ENCODE results near the gene RNF26. TPM values are rescaled to one million over a fixed set of nuclear protein-coding genes. Genes with fewer than 3 reads are reported as not detected.

RNF26 gene
- total RNA-seq, 1 donor from 2014 or later, result 30.2 TPM

- Mint-ChIP-seq H3K4me1 (ENCODE audit: unreplicated experiment) (peaks cover 8% of the 10 kb centered on the region), H3K9me3 (ENCODE audit: unreplicated experiment) (no peaks in the 10 kb centered on the region), H3K36me3 (ENCODE audit: unreplicated experiment) (no peaks in the 10 kb centered on the region), H3K4me3 (ENCODE audit: unreplicated experiment) (no peak overlapping the region), H3K27ac (ENCODE audit: unreplicated experiment) (no peak overlapping the region), H3K27me3 (ENCODE audit: unreplicated experiment) (peaks cover 6% of the 10 kb centered on the region)
- no peak for TF ChIP-seq CTCF (IDR thresholded peaks at IDR 0.05)
- peak; percentile 77 for DNase-seq (ENCODE audit: extremely low spot score, unreplicated experiment)
Observed at GRCh38 chr11:119377961-119378667, 43.8 kb downstream of the RNF26 start.

GRCh38 chr11:119378851-119379465, 44.6 kb downstream of the RNF26 start:
- DNase-seq (ENCODE audit: extremely low spot score, unreplicated experiment), result peak; percentile 75
- Mint-ChIP-seq H3K27me3 (ENCODE audit: unreplicated experiment) (peaks cover 6% of the 10 kb centered on the region), H3K9me3 (ENCODE audit: unreplicated experiment) (no peaks in the 10 kb centered on the region), H3K36me3 (ENCODE audit: unreplicated experiment) (no peaks in the 10 kb centered on the region), H3K4me1 (ENCODE audit: unreplicated experiment) (peaks cover 8% of the 10 kb centered on the region), H3K4me3 (ENCODE audit: unreplicated experiment) (no peak overlapping the region), H3K27ac (ENCODE audit: unreplicated experiment) (no peak overlapping the region)
- TF ChIP-seq CTCF (IDR thresholded peaks at IDR 0.05), result no peak

GRCh38 chr11:119380160-119380826, 46.0 kb downstream of the RNF26 start:
- no peak for TF ChIP-seq CTCF (IDR thresholded peaks at IDR 0.05)
- Mint-ChIP-seq H3K36me3 (ENCODE audit: unreplicated experiment) (no peaks in the 10 kb centered on the region), H3K9me3 (ENCODE audit: unreplicated experiment) (no peaks in the 10 kb centered on the region), H3K4me1 (ENCODE audit: unreplicated experiment) (peaks cover 8% of the 10 kb centered on the region), H3K27ac (ENCODE audit: unreplicated experiment) (no peak overlapping the region), H3K4me3 (ENCODE audit: unreplicated experiment) (no peak overlapping the region), H3K27me3 (ENCODE audit: unreplicated experiment) (peaks cover 6% of the 10 kb centered on the region)
- peak; percentile 83 for DNase-seq (ENCODE audit: extremely low spot score, unreplicated experiment)

- no peak for DNase-seq (ENCODE audit: extremely low spot score, unreplicated experiment)
- H3K27me3 Mint-ChIP-seq (ENCODE audit: unreplicated experiment), result peaks cover 6% of the 10 kb centered on the region
- TF ChIP-seq CTCF (IDR thresholded peaks at IDR 0.05), result no peak
- no peaks in the 10 kb centered on the region for H3K9me3 Mint-ChIP-seq (ENCODE audit: unreplicated experiment)
- H3K4me1 Mint-ChIP-seq (ENCODE audit: unreplicated experiment), result peaks cover 8% of the 10 kb centered on the region
- H3K27ac Mint-ChIP-seq (ENCODE audit: unreplicated experiment), result no peak overlapping the region
- no peak overlapping the region for H3K4me3 Mint-ChIP-seq (ENCODE audit: unreplicated experiment)
- no peaks in the 10 kb centered on the region for H3K36me3 Mint-ChIP-seq (ENCODE audit: unreplicated experiment)
Observed at GRCh38 chr11:119380827-119381180, 46.5 kb downstream of the RNF26 start.

Data from osteocyte (in vitro differentiated cells).